WTC11 (cell line): ENCODE measurements around the gene PCYOX1L. TPM values are rescaled to one million over a fixed set of nuclear protein-coding genes. Genes with fewer than 3 reads are reported as not detected.

Experiments used
- ATAC-seq: fragments of 200-7000 bp; cut with Tn5 transposase; 2 replicates; pipeline ENCODE4 v1.10.0; 2021; ENCODE audit warnings: mild to moderate bottlenecking, moderate library complexity
- CTCF ChIA-PET: fragments of 300-600 bp; sonication (Branson Sonifier 250); formaldehyde crosslinking; loops from one replicate; lab custom pipeline; 2021; ENCODE audit warnings: antibody characterized with exemption; lab: Charles Lee
- POLR2A ChIA-PET: fragments of 350-600 bp; sonication (Branson Sonifier 250); formaldehyde crosslinking; loops from one replicate; lab custom pipeline; 2021; ENCODE audit warnings: antibody characterized with exemption; lab: Charles Lee
- DNase-seq: peaks from one replicate; pipeline ENCODE4 v3.0.0; 2021; ENCODE audit warnings: low spot score
- H3K27ac Mint-ChIP-seq: 2 replicates; pipeline ENCODE4 v1.8.0; 2021; ENCODE audit warnings: mixed read lengths
- H3K27me3 Mint-ChIP-seq: 2 replicates; pipeline ENCODE4 v1.8.0; 2021; ENCODE audit warnings: low read depth, mild to moderate bottlenecking, moderate library complexity, mixed read lengths
- H3K36me3 Mint-ChIP-seq: 2 replicates; pipeline ENCODE4 v1.8.0; 2021; ENCODE audit warnings: mixed read lengths
- H3K4me1 Mint-ChIP-seq: 2 replicates; pipeline ENCODE4 v1.8.0; 2022; ENCODE audit warnings: mixed read lengths
- H3K4me3 Mint-ChIP-seq: 2 replicates; pipeline ENCODE4 v1.8.0; 2021; ENCODE audit warnings: mild to moderate bottlenecking, moderate library complexity, mixed read lengths
- H3K9me3 Mint-ChIP-seq: 2 replicates; pipeline ENCODE4 v1.8.0; 2021; ENCODE audit warnings: mixed read lengths
- CREM ChIP-seq: sonication (generic); formaldehyde crosslinking; IDR thresholded peaks from 2 replicates; pipeline ENCODE4 v1.8.1; 2022; ENCODE audit warnings: mild to moderate bottlenecking, missing genetic modification reagents, moderate library complexity
- IRF2 ChIP-seq: sonication (generic); formaldehyde crosslinking; IDR thresholded peaks from 2 replicates; pipeline ENCODE4 v1.8.0; 2022; ENCODE audit warnings: low read depth, missing genetic modification reagents, borderline replicate concordance
- JUN ChIP-seq: sonication (generic); formaldehyde crosslinking; IDR thresholded peaks from 2 replicates; pipeline ENCODE4 v1.8.0; 2023; ENCODE audit warnings: mild to moderate bottlenecking, missing genetic modification reagents
- MYBL2 ChIP-seq: sonication (generic); formaldehyde crosslinking; IDR thresholded peaks from 2 replicates; pipeline ENCODE4 v1.8.1; 2023; ENCODE audit warnings: mild to moderate bottlenecking, moderate library complexity, missing genetic modification reagents
- TCF7 ChIP-seq: sonication (generic); formaldehyde crosslinking; IDR thresholded peaks from 2 replicates; pipeline ENCODE4 v1.8.0; 2022; ENCODE audit warnings: mild to moderate bottlenecking, low read depth, missing genetic modification reagents, moderate library complexity
- ZNF263 ChIP-seq: sonication (generic); formaldehyde crosslinking; IDR thresholded peaks from 2 replicates; pipeline ENCODE4 v1.8.1; 2022; ENCODE audit warnings: low read depth, mild to moderate bottlenecking, moderate library complexity, missing genetic modification reagents
- total RNA-seq: library from RNA; stranded (reverse); gene quantifications from 3 replicates; pipeline ENCODE4 v1.2.3, GENCODE V29; 2021
- TF ChIP-seq, protein P1 (sequence below): sonication (generic); formaldehyde crosslinking; IDR thresholded peaks from 2 replicates; pipeline ENCODE4 v1.8.1; 2023; ENCODE audit warnings: mild to moderate bottlenecking, missing genetic modification reagents, moderate library complexity
- TF ChIP-seq, protein P2 (sequence below): sonication (generic); formaldehyde crosslinking; IDR thresholded peaks from 2 replicates; pipeline ENCODE4 v1.8.0; 2022; ENCODE audit warnings: mild to moderate bottlenecking, missing genetic modification reagents
- TF ChIP-seq, protein P3 (sequence below): sonication (generic); formaldehyde crosslinking; IDR thresholded peaks from 2 replicates; pipeline ENCODE4 v1.8.1; 2023; ENCODE audit warnings: mild to moderate bottlenecking, moderate library complexity, missing genetic modification reagents
- TF ChIP-seq, protein P4 (sequence below): sonication (generic); formaldehyde crosslinking; IDR thresholded peaks from 2 replicates; pipeline ENCODE4 v1.8.0; 2022; ENCODE audit warnings: mild to moderate bottlenecking, missing genetic modification reagents

The PCYOX1L gene
- total RNA-seq, 1 experiment from 2014 or later, result 8.1 TPM

DNA sequence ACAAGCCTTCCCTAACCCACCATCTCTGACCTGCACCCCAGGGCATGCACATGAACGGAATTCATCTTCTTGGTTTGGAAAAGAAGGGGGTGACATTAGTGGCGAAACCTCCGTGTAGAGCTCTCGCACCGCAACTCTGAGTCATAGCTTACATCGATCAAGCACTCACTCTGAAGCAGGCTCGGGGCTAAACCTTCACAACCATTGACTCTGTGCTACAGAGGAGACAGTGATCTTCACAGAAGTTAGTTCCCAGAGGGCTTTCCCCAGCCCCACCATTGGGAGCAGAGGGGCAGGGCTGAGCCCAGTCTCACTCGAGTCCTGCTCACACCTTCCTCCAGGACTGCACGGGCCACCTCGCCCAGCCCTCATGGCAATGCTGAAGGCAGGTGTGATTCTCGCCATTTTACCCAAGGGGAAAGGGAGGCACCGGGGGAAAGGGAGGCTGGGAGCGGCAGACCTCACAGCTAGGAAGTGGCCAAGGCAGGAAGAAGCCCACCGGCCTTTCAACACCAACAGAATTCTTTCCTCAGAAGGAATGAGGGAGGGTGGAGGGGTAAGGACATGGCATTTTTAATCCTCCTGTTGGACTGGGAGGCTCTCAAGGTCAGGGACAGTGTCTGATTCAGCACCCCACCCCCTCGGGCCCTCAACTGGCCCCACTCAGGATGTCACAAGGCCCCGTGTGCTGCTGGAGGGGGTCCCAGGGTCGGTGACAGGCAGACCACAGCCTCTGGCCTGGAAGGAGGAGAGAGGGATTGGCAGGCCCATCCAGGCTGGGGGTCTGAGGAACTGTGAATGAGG, 47.1 kb downstream of the PCYOX1L start (continued):
- TF ChIP-seq CREM (CRISPR knock-in tag), result no peak
- no peak for TF ChIP-seq TCF7 (CRISPR knock-in tag)

DNA sequence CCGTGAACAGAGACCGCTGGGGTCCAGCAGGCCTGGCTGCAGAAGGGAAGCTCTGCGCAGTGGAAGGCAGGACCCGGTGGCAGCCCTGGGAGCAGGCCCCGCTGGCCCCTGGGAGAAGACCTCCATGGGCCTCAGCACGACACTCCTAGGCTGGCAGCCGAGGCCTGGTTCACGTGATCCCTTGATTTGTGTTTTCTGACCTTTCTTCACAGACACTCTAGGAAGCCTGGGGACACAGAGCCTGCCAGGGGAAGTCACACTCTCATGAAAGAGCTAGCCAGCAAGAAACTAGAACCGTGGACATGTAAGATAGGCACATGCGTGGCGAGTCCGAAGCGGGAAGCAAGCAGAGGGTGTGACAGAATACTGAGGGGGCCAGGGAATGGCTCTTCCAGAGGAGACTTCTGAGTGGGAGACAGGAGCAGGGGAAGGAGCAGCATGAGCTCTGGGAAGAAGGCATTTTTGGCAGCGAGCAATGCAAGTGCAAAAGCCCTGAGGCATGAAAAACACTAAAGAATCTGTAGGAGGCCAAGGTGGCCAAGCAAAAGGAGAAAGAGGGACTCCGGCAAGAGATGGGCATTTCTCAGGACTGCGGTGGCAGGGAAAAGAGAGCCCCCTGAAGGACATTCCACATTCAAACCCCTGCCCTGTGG, 47.8 kb downstream of the PCYOX1L start:
- ChIA-PET CTCF (interaction anchor here (0.7 to 5.7 kb wide), 14 partner anchors 11 to 291 kb away, joined by 3 to 45 read pairs (median 5); partner anchors contain the start of gene PCYOX1L), POLR2A (interaction anchor here (0.7 kb wide), 1 partner anchor 15 kb away, joined by 3 read pairs; no protein-coding TSS in a partner anchor)
- ATAC-seq, result no peak
- Mint-ChIP-seq H3K27ac (peak overlapping the region; percentile 60; the same call in 1 of the 2 replicates), H3K27me3 (no peaks in the 10 kb centered on the region; the same call in 1 of the 2 replicates), H3K36me3 (no peaks in the 10 kb centered on the region), H3K4me1 (peaks cover 43% of the 10 kb centered on the region)
- DNase-seq, result no peak
- no peak for TF ChIP-seq IRF2 (CRISPR knock-in tag)
- TF ChIP-seq MYBL2 (CRISPR knock-in tag), result no peak
- TF ChIP-seq, protein P1, sequence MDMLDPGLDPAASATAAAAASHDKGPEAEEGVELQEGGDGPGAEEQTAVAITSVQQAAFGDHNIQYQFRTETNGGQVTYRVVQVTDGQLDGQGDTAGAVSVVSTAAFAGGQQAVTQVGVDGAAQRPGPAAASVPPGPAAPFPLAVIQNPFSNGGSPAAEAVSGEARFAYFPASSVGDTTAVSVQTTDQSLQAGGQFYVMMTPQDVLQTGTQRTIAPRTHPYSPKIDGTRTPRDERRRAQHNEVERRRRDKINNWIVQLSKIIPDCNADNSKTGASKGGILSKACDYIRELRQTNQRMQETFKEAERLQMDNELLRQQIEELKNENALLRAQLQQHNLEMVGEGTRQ (CRISPR knock-in tag), result no peak
- TF ChIP-seq, protein P2, sequence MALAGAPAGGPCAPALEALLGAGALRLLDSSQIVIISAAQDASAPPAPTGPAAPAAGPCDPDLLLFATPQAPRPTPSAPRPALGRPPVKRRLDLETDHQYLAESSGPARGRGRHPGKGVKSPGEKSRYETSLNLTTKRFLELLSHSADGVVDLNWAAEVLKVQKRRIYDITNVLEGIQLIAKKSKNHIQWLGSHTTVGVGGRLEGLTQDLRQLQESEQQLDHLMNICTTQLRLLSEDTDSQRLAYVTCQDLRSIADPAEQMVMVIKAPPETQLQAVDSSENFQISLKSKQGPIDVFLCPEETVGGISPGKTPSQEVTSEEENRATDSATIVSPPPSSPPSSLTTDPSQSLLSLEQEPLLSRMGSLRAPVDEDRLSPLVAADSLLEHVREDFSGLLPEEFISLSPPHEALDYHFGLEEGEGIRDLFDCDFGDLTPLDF, result no peak
- TF ChIP-seq, protein P3, sequence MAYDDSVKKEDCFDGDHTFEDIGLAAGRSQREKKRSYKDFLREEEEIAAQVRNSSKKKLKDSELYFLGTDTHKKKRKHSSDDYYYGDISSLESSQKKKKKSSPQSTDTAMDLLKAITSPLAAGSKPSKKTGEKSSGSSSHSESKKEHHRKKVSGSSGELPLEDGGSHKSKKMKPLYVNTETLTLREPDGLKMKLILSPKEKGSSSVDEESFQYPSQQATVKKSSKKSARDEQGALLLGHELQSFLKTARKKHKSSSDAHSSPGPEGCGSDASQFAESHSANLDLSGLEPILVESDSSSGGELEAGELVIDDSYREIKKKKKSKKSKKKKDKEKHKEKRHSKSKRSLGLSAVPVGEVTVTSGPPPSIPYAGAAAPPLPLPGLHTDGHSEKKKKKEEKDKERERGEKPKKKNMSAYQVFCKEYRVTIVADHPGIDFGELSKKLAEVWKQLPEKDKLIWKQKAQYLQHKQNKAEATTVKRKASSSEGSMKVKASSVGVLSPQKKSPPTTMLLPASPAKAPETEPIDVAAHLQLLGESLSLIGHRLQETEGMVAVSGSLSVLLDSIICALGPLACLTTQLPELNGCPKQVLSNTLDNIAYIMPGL (CRISPR knock-in tag), result no peak
- TF ChIP-seq, all 79 proteins: peak for 0
- Mint-ChIP-seq H3K9me3 (no peaks in the 10 kb centered on the region), H3K4me3 (no peak overlapping the region)

DNA sequence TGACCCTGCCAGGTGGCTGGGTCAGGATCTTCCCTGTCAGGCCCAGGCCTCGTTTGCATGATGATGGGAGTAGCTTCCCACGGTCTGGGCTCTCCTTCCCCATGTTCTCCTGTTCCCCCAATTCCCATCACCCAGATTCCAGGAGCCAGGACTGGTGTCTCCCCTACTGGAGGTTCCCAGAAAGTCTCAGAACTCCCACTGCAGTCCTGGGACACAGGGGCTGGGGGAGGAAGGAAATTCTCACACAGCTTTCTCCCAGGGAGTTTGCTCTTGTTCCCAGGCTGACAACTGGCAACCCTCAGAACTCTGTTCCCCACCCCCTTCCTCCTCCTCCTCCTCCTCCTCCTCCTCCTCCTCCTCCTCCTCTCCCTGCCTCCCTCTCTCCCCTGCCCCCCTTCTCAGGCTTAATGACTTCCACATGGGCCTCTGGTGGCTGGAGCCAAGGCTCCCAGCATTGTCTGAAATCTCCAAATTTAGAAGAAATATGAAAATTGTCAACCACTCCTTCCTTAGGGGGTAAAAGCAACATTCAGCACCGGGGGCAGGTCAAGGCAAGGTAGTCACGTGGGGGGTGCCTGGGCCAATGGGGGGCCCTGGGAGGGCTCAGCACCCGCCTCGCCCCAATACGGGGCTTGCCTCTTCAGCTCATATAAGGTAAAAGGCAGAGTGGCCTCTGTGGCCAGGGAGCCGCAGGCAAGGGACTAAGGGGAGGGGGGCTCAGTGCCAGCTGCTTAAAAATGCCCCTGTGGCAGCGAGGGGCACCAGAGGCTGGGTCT, 48.5 kb downstream of the PCYOX1L start:
- no peaks in the 10 kb centered on the region; the same call in 1 of the 2 replicates for H3K27me3 Mint-ChIP-seq
- no peak for TF ChIP-seq JUN (CRISPR knock-in tag)
- TF ChIP-seq, protein P4, sequence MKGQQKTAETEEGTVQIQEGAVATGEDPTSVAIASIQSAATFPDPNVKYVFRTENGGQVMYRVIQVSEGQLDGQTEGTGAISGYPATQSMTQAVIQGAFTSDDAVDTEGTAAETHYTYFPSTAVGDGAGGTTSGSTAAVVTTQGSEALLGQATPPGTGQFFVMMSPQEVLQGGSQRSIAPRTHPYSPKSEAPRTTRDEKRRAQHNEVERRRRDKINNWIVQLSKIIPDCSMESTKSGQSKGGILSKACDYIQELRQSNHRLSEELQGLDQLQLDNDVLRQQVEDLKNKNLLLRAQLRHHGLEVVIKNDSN, result peak; percentile 53; the same call in 1 of the 2 replicates
- TF ChIP-seq, protein P1 (CRISPR knock-in tag), result peak; percentile 61
- peak; percentile 85 for TF ChIP-seq ZNF263 (CRISPR knock-in tag)
- CTCF ChIA-PET, result interaction anchor here (0.7 to 5.7 kb wide), 15 partner anchors 11 to 292 kb away, joined by 3 to 45 read pairs (median 5); partner anchors contain the start of gene PCYOX1L
- 0 out of 2 replicates have a peak overlapping the region, but pooled peaks have one; percentile 60 for H3K27ac Mint-ChIP-seq
- no peak overlapping the region for H3K4me3 Mint-ChIP-seq
- ATAC-seq, result peak; percentile 62
- DNase-seq, result peak; percentile 41
- H3K4me1 Mint-ChIP-seq, result peaks cover 43% of the 10 kb centered on the region
- H3K9me3 Mint-ChIP-seq, result no peaks in the 10 kb centered on the region
- no peaks in the 10 kb centered on the region for H3K36me3 Mint-ChIP-seq
- POLR2A ChIA-PET, result interaction anchor here (0.7 kb wide), 1 partner anchor 14 kb away, joined by 3 read pairs; no protein-coding TSS in a partner anchor
